KOPT-K1 (cell line): ENCODE measurements around the gene AP1S1.
"Not testable (repeated sequence)": the region's sequence is repeated elsewhere in the genome, so short reads cannot be mapped to it uniquely, and the experiment has no call there.

Experiments used
- H3K27ac ChIP-seq: fragments of 200-600 bp; sonication (generic); 2 replicates; pipeline ENCODE4 v1.5.1; 2016; ENCODE audit warnings: antibody characterized with exemption, mild to moderate bottlenecking, low read depth, low read length; ENCODE audit not compliant: poor library complexity, severe bottlenecking
- H3K36me3 ChIP-seq: fragments of 200-600 bp; sonication (generic); 2 replicates; pipeline ENCODE4 v1.5.1; 2017; ENCODE audit warnings: antibody characterized with exemption, mild to moderate bottlenecking, low read length, moderate library complexity; ENCODE audit not compliant: insufficient read depth
- H3K9me3 ChIP-seq: fragments of 200-600 bp; sonication (generic); 2 replicates; pipeline ENCODE4 v1.5.1; 2017; ENCODE audit warnings: antibody characterized with exemption, low read length, mild to moderate bottlenecking; ENCODE audit not compliant: insufficient read depth, poor library complexity, severe bottlenecking

Gene AP1S1

GRCh38 chr7:101186194-101186593, 31.9 kb downstream of the AP1S1 start:
- H3K36me3 ChIP-seq, result no peaks in the 10 kb centered on the region
- H3K9me3 ChIP-seq, result no peaks in the 10 kb centered on the region
- no peak overlapping the region for H3K27ac ChIP-seq

DNA sequence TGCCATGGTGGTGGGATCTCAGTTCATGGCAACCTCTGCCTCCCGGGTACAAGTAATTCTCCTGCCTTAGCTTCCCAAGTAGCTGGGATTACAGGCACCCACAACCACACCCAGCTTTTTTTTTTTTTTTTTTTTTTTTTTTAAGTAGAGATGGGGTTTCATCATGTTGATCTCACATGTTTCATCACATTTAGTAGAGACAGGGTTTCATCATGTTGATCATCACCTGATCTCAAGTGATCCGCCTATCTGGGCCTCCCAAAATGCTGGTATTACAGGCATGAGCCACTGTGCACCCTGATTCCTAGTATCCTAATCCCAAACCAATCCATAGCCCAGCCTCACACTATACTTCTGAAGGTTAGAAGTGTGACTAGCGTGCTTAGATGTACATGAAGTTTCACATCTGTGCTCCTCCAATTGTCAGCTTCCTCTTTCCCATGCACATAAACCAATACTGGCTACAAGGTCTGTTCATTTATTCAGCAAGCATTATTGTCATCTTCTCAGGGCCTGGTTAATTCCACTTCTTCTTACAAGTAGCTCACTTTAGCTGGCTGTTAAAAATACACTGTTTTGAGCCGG, 32.7 kb downstream of the AP1S1 start:
- H3K36me3 ChIP-seq, result no peaks in the 10 kb centered on the region
- no peaks in the 10 kb centered on the region for H3K9me3 ChIP-seq
- no peak overlapping the region for H3K27ac ChIP-seq

DNA sequence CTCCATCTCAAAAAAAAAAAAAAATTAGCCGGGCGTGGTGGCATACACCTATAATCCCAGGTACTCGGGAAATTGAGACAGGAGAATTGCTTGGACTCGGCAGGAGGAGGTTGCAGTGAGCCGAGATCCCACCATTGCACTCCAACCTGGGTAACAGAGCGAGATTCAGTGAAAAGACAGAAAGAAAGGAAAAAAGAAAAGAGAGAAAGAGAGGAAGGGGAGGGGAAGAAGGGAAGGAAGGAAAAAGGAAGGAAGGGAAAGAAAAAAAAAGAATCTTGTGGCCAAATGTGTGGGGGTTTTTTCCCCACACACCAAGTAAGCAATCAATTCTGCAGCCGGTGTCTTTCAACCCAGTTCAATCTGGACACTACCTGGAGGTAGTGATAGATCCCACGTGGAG, 34.8 kb downstream of the AP1S1 start:
- Histone ChIP-seq H3K27ac (no peak overlapping the region), H3K9me3 (no peaks in the 10 kb centered on the region), H3K36me3 (no peaks in the 10 kb centered on the region)

DNA sequence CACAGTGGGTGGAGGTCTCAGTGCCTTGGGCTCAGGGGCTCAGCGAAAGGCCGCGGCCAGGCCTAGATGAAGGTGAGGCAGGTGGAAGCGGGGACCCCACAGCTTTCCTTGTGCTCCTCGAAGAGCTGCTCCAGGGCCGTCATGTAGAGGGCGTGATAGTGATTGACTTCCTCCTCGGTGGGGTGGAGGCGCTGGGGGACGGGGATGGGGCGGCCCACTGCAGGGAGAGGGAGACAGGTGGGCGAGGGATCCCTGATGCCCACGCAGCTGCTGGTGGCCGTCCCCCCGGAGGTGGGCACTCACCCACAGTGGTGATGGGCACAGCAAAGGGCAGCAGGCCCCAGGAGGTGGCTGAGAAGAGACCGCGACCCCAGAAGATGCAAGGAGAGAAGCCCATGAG, 41.6 kb downstream of the AP1S1 start:
- Histone ChIP-seq H3K9me3 (no peaks in the 10 kb centered on the region), H3K36me3 (no peaks in the 10 kb centered on the region), H3K27ac (no peak overlapping the region)

- no peaks in the 10 kb centered on the region for H3K36me3 ChIP-seq
- H3K27ac ChIP-seq, result no peak overlapping the region
- no peaks in the 10 kb centered on the region for H3K9me3 ChIP-seq
These were observed 43.7 kb downstream of the AP1S1 start for GRCh38 chr7:101197991-101198390.

DNA sequence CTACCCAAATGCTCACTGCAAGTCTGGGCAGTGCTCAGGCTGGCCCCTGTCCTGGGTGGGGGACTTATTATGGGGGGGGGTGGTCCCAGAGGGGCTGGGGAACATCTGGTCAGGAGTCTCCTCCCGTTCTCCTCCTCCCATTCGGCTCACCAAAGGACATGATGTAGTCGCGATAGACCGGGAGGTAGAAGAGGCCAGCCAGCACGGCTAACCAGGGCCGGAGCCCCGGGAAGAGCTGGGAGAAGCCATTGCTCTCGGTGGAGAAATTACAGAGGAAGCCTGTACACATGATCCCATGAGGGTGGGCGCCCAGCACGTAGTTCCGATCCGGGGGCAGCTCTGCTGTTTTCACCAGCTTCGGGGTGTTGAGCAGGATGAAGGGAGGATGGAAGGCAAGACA, 44.2 kb downstream of the AP1S1 start:
- no peaks in the 10 kb centered on the region for H3K36me3 ChIP-seq
- H3K9me3 ChIP-seq, result no peaks in the 10 kb centered on the region
- H3K27ac ChIP-seq, result no peak overlapping the region

DNA sequence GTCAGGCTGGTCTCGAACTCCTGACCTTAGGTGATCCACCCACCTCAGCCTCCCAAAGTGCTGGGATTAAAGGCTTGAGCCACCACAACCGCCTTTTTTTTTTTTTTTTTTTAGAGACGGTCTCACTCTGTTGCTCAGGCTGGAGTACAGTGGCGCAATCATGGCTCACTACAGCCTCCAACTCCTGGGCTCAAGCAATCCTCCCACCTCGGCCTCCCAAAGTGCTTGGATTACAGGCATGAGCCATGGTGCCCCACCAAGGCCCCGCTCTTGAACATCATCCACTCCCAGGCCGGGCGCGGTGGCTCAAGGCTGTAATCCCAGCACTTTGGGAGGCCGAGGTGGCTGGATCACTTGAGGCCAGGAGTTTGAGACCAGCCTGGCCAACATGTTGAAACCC, 45.2 kb downstream of the AP1S1 start:
- H3K27ac ChIP-seq, H3K36me3 ChIP-seq, H3K9me3 ChIP-seq: not testable (repeated sequence)

DNA sequence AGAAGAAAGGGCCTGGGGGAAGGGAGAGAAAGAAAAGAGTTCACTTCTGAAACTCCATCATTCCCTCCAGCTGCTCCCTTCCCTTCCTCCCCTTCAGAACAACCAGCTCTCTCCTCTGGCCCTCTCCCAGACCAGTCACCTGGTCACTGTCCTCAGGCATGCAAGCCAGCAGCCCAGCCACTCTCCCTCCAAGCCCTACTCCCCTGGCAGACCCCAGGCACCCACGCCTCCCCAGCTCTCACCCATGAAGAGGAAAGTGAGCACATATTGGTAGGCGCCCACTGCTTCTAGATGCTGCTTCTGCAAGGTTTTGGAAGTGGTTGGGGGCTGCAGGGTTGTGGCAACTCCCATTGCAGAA, 46.2 kb downstream of the AP1S1 start:
- Histone ChIP-seq H3K9me3 (no peaks in the 10 kb centered on the region), H3K27ac (no peak overlapping the region), H3K36me3 (no peaks in the 10 kb centered on the region)

DNA sequence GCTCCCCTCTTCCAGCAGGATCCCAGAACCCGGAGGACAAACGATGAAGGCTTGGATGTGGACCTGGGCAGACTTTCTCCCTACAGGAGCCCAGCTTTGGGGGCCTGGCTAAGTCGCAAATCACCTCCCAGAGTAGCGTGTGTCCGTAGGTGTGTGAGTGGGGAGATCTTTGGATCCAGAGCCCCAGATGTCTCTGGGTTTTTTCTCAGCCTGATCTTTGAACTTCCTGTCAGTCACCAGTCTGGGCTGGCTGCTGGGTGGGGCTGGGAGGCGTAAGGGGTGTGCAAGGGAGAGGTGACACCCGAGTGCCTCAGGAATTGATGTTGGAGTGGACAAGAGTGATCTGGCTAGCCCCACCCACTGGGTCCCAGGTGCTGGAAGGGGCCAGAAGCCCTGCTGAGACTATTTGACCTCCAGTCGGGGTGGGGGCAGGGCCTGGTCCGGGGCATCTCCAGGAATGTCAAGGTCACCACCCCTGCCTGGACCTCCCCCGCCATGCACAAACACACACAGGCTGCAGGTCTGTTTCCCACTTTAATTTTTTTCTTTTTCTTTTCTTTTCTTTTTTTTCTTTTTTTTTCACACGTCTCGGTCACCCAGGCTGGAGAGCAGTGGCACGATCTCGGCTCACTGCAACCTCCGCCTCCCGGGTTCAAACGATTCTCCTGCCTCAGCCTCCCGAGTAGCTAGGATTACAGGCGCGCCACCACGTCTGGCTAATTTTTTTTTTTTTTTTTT, 46.8 kb downstream of the AP1S1 start, which contains the start of gene MOGAT3:
Gene MOGAT3, minus strand, starts transcription at position 175 of the 738 bp plus-strand sequence. CDS start 182 bp downstream, outside the sequence.
- no peaks in the 10 kb centered on the region for H3K36me3 ChIP-seq
- no peak within 1 kb of the TSS for H3K27ac ChIP-seq
- H3K9me3 ChIP-seq, result no peaks in the 10 kb centered on the region

DNA sequence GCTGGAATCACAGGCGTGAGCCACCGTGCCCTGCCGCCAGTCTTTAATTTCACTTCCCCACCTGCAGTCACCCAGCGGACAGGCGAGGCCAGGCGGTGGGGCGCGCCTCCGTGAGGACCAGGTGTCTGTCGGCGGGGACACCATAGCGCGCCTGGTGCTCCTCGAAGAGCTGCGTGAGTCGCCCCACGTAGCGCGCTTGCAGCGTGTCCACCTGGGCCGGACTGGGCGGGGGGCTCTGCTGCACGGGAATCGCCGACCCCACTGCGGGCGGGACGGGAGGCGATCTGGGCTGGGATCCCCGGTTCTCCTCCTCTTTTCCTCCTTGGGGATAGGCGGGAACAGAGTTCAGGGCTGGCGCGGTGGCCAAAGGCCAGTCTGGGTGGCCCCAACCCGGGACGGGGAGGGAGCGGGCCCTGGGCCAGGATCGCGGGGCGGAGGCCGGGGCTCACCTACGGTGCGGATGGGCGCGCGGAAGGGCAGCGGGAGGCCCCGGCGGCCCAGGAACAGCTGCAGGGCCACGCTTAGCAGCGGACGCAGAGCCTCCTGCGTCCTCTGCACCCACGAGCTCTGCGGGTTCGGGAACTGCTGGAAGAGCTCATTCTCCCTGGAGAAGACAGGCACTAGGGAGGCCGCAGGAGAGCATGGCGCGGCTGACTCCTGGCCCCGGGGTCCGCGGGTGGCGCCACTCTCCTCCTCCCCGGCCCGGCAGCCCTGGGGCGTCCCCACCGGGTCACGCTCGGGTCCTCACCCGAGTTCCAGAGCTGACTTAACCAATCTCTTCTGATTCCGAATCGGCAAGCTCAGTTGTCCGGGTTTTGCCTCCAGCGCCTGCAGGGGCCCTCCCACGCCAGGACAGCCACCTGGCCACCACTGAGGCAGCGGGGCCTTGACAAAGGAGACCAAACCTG, 47.7 kb downstream of the AP1S1 start:
- no peak overlapping the region for H3K27ac ChIP-seq
- no peaks in the 10 kb centered on the region for H3K9me3 ChIP-seq
- no peaks in the 10 kb centered on the region for H3K36me3 ChIP-seq

DNA sequence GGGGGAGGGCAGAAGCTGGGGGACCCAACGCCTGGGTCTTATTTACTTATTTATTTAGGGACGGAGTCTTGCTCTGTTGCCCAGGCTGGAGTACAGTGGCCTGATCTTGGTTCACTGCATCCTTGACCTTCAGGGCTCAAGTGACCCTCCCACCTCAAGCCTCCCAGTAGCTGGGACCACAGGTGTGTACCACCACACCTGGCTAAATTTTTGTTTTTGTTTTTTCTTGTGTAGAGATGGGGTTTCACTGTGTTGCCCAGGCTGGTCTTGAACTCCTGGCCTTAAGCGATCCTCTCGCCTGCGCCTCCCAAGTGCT, 48.3 kb downstream of the AP1S1 start:
- H3K9me3 ChIP-seq, result no peaks in the 10 kb centered on the region
- no peaks in the 10 kb centered on the region for H3K36me3 ChIP-seq
- no peak overlapping the region for H3K27ac ChIP-seq

DNA sequence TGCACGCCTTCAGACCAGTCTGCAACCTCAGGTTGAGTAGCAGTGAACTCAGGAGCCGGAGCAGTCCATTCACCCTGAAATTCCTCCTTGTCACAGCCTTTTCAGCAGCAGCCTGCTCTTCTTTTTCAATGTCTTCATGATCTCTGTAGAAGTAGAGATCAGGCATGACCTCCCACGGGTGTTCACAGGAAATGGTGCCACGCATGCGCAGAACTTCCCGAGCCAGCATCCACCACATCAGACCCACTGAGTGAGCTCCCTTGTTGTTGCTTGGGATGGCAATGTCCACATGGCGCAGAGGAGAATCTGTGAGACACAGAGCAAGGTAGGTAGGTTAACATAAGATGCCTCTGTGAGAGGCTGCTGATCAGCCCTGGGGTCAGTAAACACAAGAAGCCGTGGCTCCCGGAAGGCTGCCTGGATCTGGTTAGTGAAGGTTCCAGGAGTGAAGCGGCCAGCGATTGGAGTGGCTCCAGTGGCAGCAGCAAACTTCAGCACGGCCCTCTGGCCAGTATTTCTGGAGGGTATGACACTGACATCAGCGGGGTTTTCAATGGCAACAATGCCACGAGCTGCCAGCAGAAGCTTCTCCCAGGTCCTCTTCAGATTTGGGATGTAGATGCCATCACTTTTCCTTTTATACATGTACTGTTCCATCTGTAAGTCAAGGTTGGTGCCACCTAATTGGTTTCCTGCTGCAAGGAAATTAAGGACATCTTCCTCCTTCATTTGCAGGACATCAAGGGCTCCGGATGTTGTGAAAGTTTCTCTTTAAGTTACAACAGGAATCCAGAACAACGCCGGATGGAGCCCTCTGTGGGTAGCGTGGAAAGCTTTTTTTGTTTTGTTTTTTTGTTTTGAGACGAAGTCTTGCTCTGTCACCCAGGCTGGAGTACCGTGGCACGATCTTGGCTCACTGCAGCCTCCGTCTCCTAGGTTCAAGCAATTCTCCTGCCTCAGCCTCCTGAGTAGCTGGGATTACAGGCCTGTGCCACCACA, 49.8 kb downstream of the AP1S1 start:
- H3K27ac ChIP-seq, H3K9me3 ChIP-seq, H3K36me3 ChIP-seq: not testable (repeated sequence)

DNA sequence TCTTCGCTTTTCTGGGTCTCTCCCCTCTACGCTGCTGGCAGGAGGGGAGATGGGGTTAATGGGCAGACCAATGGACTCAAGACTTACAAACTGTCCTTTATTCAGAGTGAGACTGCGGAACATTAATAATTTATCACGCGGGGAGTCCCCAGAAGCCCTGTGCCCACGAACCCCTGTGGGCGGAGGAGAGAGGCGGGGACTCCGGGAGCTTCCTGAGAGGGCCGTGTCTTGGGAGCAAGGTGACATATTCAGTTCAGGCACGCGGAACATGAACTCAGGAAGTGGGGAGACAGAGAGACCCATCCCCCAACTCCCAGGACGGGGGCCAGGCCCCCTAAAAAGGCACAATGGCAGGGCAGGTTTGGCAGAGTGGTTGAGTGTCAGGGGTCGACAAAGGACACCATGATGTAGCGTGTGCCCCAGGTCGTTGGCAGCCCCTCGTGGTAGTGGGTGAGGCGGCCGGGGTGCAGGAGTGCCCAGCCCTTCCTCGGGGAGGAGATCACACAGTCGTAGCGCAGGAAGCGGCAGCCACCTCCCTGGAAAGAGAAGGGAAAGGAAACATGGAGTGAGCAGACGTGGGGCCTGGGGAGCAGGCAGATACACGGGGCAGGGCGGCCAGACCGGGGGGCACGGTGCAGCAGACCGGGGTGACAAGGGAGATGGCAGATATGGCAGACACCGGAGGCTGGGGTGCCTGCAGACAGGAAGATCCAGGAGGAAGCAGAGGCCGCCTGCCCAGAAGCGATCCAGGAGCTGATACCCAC, 51.8 kb downstream of the AP1S1 start:
- H3K27ac ChIP-seq, result no peak overlapping the region
- no peaks in the 10 kb centered on the region for H3K9me3 ChIP-seq
- H3K36me3 ChIP-seq, result no peaks in the 10 kb centered on the region

GRCh38 chr7:101206665-101207042, 52.4 kb downstream of the AP1S1 start:
- H3K9me3 ChIP-seq, result no peaks in the 10 kb centered on the region
- H3K27ac ChIP-seq, result no peak overlapping the region
- no peaks in the 10 kb centered on the region for H3K36me3 ChIP-seq
